ENCODE results near the gene MON1A.
A peak's percentile ranks its signal among the peaks of the same experiment; 100 is the strongest.
"Not testable (repeated sequence)": the region's sequence is repeated elsewhere in the genome, so short reads cannot be mapped to it uniquely, and the experiment has no call there.

The MON1A gene

DNA sequence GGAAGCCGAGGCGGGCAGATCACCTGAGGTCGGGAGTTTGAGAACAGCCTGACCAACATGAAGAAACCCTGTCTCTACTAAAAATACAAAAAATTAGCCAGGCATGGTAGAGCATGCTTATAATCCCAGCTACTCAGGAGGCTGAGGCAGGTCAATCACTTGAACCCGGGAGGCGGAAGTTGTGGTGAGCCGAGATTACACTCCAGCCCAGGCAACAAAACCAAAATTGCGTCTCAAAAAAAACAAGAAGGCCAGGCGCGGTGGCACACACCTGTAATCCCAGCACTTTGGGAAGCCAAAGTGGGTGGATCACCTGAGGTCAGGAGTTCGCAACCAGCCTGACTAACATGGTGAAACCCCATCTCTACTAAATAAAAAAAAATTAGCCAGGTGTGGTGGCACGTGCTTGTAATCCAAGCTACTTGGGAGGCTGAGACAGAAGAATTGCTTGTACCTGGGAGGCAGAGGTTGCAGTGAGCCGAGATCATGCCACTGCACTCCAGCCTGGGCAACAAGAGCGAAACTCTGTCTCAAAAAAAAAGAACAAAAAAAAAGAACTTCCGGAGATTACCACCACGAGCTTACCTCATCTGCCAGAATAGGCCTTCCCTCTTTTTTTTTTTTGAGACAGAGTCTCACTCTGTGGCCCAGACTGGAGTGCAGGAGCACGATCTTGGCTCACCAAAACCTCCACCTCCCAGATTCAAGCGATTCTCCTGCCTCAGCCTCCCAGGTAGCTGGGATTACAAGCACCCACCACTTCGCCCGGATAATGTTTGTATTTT lies 11.6 kb downstream of the MON1A start:
- DNase-seq (ENCODE audit: low read depth in 2 of 2) = not testable (repeated sequence)

DNA sequence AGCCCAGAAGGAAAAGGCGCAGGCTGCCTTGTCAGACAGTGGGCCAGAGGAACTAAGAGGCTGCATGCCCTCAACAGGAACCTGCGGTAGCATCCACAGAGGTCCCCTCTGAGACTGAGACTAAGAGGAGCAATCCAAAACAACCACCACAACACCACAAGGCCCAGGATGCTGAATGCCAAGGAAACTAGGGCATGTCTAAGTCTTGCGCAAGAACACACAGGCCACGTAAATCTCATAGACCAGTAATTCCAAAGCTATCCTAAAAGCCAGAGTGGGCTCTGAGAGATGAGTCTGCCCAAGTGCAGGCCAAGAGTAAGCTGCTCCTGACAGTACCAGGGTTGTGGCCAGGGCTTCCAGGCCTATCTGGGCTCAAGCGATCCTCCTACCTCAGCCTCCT lies 12.9 kb downstream of the MON1A start:
- no peak for DNase-seq (ENCODE audit: low read depth in 2 of 2)

DNA sequence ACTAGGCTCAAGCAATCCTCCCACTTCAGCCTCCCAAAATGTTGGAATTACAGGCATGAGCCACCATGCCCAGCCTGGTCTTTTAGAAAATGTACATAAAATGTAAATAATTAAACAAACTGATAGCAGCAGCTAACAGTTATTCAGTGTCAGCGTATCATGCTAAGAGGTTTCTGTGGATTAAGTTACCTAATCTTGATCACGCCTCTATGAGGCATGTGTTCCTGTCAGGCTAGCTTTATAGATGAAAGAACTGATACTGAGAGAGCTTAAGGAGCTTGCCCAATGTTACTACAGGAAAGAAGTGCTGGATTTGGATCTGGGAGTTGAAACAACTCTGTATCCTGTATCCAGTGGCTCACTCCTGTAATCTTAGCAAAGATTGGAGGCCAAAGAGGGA lies 14.7 kb downstream of the MON1A start:
- no peak for DNase-seq (ENCODE audit: low read depth in 2 of 2)

DNA sequence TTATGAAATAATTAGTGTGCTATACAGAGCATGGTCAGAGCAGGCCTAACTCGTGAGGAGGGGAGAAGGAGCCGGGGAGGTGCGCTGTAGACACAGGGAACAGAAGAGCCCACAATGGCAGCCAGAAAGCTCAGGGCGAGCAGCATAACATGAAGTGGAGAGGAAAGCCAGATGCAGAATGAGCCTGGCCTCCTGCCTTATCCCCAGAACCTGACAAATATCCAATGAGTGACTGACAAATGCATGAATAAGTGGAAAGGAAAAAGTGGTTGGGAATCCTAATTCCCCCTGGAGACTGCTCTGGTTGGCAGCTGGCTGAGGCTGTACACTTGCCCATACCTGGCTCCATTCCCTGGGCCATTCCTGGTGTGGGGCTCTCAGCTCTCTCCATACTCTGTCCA lies 16.7 kb downstream of the MON1A start:
- DNase-seq (ENCODE audit: low read depth in 2 of 2) = no peak

DNA sequence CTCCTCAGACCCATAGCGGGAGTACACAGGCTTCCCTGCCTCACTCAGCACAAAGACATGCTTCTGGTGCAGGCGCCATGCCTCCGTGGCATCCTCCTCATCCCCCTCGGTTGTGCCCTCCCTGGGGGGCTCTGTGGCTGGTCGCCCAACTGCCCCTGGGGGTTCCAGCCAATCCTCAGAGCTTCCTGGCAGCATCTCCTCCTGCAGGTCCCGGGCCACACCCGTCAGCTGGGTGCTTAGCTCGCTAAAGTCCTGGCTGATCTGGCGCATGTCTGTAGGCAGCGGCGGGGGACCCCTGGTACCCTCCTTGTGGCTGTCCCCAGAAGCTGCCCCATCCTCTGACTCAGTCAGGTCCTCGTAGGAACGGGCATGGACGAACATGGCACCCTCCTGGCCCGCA lies 18.0 kb downstream of the MON1A start:
- DNase-seq (ENCODE audit: low read depth in 2 of 2) = no peak

GRCh38 chr3:49911124-49911420 lies 18.5 kb downstream of the MON1A start:
- no peak for DNase-seq (ENCODE audit: low read depth in 2 of 2)

DNA sequence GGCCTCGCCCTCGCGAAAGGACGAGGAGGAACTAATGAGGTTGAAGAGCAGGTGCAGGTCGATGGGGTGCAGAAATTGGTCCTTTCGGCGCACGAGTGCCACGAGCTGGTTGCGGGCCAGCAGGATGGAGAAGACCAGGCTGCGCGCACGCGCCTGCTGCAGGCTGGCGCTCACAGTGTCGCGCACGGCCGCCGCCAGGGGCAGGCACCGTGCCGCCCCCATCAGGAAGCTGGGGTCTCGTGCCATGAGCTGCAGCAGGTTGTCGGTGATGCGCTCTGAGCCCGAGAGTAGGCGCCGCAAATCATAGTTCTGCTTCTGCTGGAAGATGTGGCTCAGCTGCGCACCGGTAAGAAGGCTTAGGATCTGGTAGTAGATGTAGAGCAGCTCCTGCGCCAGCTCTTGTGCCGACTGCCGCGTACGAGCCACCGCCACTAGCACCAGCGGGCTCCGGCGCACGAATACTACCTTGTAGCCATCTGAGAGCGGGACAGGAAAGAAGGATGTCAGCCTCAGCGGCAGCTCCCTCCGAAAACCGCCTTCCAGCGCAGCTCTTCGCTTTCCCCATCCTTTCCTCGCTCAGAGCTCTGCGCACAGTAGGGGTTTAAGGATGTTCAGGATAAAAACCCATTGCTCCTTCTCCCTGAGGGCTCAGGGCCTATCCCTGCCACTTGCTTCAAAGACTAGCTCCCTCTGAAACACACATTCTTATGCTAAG lies 19.0 kb downstream of the MON1A start:
- no peak for DNase-seq (ENCODE audit: low read depth in 2 of 2)

GRCh38 chr3:49908373-49909199 lies 21.0 kb downstream of the MON1A start:
- no peak for DNase-seq (ENCODE audit: low read depth in 2 of 2)

- DNase-seq (ENCODE audit: low read depth in 2 of 2) = no peak
Measured at GRCh38 chr3:49906073-49906743, 23.4 kb downstream of the MON1A start.

GRCh38 chr3:49904448-49904847 lies 25.2 kb downstream of the MON1A start:
- not testable (repeated sequence) for DNase-seq (ENCODE audit: low read depth in 2 of 2)

DNA sequence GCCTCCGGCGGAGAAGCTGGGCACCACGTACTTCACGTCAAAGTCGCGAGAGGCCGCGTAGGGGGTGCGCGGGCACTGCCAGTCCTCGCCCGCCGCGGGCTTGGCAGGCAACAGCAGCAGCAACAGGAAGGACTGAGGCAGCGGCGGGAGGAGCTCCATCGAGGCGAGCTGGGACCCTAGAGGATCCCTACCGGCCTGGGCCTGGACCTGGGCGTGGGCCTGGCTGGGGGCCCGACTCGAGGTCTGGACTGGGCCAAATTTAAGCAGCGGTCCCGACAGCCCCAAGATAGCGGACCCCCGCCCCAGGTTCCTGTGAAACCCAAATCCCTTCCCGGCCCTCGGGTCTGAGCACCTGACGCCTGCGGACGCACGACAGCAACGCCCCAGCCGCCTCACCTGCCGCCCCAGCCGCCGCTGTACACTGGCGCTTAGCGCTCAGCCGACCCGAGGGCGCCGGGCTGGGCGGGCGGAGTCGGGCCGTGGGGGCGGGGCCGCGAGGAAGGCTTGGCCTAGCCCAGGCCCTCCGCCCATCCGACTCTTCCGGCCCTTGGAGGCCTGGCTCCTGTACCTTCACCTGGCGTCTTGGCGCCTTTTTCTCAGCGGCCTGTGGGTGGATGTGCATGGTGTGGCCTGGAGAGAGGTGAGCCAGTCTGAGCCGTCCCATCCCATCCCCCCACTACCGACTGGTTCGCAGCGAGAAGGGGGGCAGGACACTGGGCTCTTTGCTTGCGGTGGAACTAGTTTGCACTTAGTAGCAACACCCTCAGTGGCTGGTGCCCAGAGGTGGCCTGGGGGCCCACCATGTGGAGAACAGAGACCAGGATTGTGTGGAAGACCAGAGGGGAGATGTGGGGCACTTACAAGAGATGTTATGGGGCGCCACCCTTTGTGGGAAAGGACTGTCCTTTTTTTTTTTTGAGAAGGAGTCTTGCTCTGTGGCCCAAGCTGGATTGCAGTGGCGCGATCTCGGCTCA lies 25.9 kb downstream of the MON1A start, which contains the start of gene MST1R:
MST1R (minus strand) TSS at position 423 of the 974 bp plus-strand sequence; CDS start at position 159, 264 bp downstream.
- DNase-seq (ENCODE audit: low read depth in 2 of 2) = peak; percentile 58 to 66

DNA sequence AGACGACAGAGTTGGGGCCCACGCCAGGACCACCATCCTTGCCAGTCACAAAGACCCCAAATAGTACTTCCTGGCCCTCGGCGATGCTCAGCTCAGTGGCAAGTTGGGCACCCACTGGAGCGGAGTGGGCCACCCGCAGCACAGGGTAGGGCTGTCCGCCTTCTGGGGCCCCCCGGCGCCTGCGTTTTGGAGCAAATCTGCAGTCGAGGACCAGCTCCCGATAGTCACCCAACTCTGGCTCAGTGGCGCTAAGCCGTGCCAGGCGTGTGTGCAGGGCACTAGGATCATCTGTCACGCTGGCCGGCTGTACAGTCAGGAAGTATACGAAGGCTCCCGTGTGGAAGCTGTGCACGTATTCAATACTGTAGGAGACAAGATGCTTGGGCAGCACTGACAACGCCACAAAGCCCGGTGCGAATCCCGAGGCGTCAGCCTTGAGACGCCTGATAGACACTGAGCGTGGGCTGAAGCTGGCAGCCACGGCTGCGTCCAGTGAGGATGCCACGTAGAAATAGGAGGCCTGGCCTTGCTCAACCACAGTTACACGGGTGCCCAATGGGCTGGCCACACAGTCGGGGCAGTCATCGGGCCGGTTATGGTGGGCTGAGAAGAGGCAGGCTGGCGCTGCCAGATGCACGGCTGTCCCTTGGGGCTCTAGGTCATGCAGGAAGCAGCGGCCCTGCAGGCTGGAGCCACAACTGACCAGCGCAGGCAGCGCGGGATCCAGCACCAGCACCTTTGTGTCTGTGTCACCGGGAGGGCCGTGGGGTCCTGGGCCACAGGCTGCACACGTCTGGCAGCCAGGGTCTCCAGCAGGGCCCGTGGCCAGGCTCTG lies 26.9 kb downstream of the MON1A start:
- DNase-seq (ENCODE audit: low read depth in 2 of 2) = no peak

GRCh38 chr3:49901366-49902339 lies 28.0 kb downstream of the MON1A start:
- DNase-seq (ENCODE audit: low read depth in 2 of 2) = no peak

DNA sequence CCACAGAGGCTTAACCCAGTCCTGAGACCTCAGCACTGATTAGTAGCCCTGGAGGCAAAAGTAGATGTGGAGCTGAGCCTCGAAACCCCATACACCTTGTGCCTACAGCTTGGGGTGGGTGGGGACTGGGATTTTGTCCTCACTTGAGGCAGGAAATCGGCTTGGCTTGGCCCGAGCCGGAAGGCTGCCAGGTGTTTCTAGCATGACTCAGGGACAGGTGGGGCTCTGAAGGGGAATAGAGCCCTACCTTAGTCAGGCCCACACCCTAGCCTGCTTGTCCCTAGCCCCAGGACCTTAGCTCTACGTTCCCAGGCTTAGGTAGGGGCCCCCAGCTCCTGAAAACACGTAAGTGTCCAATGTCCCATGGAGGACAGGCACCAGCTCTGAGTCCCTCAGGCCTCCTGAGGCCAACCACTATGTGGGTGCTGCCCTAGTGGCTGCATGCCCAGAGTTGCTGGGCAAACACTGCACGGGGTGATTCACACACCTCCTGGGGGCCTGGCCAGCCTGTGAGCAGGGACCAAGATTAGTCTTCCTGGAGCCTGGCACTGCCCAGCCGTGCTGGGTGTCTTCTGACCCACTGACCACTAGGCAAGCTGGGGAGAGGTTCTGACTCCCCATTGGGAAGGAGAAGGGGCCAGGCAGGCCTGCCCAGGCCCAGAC lies 29.0 kb downstream of the MON1A start:
- no peak for DNase-seq (ENCODE audit: low read depth in 2 of 2)

GRCh38 chr3:49899815-49900214 lies 29.8 kb downstream of the MON1A start:
- no peak for DNase-seq (ENCODE audit: low read depth in 2 of 2)

DNA sequence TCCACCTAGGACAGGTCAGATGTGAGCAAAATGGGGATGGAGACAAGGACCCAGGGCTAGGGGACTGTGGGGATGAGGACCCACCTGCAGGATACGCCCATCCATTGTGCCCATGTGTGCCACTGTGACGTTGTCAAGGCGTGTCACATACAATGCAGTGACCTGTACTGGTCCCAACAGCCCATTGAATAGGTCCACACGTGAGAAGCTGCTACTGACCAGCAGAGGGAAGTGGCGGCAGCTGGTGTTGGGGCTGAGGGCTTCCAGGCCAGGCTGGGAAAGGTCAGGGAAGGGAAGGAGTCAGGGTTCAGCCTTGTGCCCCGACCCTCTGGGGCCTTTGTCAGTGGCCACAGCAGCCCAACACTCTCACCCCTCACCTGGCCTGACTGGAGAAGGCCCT lies 30.6 kb downstream of the MON1A start:
- DNase-seq (ENCODE audit: low read depth in 2 of 2) = no peak

DNA sequence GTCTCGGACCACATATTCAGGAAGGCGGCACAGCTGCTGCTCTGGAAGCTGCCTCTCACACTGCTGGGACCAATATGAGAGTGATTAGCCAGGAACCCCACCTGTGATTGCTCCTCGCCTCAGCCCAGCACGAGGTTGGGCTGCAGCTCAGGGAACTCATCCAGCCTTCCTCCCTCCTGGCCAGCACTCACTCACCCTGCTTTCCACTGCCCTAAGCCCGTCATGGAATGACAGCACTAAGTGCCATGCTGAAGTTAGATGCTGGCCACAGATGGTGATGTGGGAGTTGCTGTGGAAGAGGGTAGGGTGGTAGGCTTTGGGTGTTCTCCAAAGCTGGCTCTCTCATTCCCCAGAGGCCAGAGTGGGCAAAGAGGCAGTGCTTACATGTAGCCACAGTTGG lies 33.3 kb downstream of the MON1A start:
- no peak for DNase-seq (ENCODE audit: low read depth in 2 of 2)

GRCh38 chr3:49895791-49896190 lies 33.8 kb downstream of the MON1A start:
- DNase-seq (ENCODE audit: low read depth in 2 of 2) = no peak

Data from stimulated activated CD8-positive, alpha-beta memory T cell treated with anti-CD3 and anti-CD28 coated beads, Interleukin-2, amount 100 ng/mL, for 1 hour (primary cell).